Measurements from ENCODE around the gene TLX3.
A peak's percentile ranks its signal among the peaks of the same experiment; 100 is the strongest.
"Not testable (repeated sequence)": the region's sequence is repeated elsewhere in the genome, so short reads cannot be mapped to it uniquely, and the experiment has no call there.

The TLX3 gene

GRCh38 chr5:171323806-171324632, 15.0 kb downstream of the TLX3 start:
- DNase-seq (ENCODE audit: low spot score), result no peak

DNA sequence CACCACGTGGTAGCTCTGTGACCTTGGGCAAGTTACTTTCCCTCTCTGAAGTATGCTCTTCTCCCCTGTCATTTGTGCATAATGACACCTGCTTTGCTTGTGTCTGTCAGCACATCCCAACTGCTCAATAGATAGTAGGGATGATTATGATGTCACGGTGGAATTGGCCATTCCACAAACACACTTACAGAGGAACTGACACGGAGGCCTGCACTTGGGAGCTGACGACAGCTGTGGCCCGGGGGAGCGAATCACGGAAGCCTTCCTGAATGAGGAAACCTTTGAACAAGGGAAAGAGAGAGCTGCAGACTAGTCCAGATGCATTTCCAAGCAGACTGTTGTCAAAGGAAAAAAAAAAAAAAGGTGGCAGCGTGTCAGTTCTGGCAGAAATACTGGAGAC, 21.0 kb downstream of the TLX3 start:
- no peak for DNase-seq (ENCODE audit: low spot score)

DNA sequence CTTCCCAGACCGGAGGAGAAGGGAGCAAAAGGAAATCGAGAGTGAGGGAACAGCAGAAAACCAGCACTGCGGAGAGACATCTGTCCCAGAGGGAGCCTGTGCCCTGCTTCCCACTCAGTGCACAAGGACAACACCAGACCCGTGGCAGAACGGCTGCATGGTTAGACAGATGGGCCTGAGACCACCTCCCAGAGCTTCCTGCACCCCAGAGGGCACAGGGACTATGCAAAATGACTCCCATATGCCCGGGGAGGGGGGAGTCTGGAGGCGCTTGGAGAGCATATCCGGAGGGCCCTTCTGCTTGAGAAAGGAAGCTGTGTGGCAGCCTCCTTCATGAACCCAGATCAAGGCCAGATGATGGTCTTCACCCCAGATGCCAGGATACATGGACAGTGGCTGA, 26.6 kb downstream of the TLX3 start:
- DNase-seq (ENCODE audit: low spot score), result no peak

GRCh38 chr5:171336521-171337209, 27.6 kb downstream of the TLX3 start:
- DNase-seq (ENCODE audit: low spot score), result no peak

GRCh38 chr5:171337210-171337569, 28.1 kb downstream of the TLX3 start:
- no peak for DNase-seq (ENCODE audit: low spot score)

GRCh38 chr5:171340042-171340441, 31.0 kb downstream of the TLX3 start:
- DNase-seq (ENCODE audit: low spot score), result no peak

DNA sequence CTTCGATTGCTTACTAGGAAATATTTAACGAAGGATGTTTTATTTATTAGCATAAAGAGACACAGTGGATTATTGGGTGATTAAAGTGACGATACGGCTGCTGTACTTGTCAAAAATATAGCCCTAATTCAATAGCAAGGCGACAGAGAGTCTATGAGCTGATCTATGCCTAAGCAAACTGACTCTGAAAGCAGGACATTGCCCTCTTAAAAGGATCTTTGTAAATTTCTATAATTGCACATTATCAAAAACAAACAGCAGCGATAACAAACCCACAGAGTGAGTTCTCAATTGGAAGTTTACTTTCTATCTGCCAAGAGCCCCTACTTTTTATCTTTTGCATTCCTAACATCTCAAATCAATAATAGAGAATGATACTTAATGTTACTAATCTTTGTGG, 31.4 kb downstream of the TLX3 start:
- DNase-seq (ENCODE audit: low spot score), result no peak

DNA sequence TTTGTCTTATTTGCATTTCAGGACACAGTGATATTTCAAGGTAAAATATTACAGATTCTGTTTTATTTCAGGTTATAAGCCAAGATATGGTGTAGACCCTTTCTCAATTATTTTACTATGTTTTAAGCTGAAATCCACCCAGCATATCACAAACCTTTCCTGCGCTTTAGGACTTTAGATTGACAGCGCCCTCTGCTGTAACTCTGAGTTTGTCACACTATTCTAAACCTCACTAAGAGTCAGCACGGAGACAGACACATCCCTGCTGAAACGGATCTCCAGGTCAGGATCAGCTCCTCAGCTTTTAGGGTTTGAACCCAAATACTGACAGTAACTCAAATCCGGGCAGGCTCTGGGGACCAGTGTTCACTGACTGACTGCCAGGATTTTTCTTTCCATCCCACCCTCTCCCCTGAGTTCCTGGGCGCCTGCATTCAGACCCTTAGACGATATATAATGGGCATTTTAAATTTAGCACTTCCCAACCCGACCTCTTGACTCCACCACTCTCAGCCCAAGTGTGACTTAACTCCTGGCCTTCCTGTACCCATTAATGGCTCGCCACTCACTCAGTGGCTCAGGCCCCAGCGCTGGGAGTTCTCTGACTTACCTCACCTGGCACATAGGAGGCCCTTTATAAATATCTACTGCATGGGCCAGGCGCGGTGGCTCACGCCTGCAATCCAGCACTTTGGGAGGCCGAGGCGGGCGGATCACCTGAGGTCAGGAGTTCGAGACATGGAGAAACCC, 33.5 kb downstream of the TLX3 start:
- DNase-seq (ENCODE audit: low spot score), result peak; percentile 45

DNA sequence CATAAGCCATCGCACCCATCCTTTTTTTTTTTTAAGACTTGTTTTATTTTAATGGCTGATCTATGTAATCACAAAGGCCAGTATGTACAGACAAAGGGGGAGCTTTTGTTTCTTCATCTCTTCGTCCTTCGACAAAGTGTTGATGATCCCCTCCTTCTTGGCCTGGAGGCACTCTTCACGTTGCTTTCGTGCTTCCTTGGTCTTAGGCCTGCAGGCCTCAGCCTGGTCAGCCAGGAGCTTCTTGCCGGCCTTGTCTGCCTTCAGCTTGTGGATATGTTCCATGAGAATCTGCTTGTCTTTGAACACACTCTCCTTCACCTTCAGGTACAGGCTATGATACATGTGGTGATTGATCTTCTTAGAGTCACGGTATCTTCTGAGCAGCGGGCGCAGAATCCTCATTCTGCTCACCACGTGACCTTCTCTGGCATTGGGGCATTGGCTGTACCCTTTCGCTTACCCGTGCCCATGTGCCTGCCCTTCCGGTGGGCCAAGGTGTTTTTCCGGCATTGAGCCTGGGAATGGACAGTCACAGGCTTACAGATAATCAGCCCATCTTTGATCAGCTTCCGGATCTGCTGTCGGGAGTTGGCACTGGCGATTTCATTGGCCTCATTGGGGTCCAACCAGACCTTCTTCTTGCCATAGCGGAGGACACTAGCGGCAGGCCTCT, 36.0 kb downstream of the TLX3 start:
- DNase-seq (ENCODE audit: low spot score), result no peak

GRCh38 chr5:171351536-171352073, 42.6 kb downstream of the TLX3 start:
- DNase-seq (ENCODE audit: low spot score), result no peak

- DNase-seq (ENCODE audit: low spot score), result no peak
These were observed 46.3 kb downstream of the TLX3 start for GRCh38 chr5:171355302-171355724.

DNA sequence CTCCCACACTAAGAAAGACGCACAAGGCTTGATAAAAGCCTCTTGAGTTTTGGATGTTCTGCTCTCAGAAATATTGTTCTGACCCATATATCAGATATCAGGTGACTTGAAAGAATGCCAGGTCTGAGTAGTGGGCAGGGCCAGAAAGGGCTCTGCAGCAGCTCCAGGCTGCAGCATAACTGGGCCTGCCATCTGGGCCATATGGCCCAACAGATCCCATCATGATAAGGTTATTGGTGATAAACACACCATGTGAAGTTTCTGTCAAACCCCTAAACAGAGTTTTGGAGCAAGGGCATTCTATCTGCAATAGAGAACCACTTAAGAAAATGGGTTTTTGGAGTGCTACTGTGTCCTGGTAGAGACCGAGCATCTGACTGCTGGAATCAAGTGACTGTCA, 48.8 kb downstream of the TLX3 start:
- DNase-seq (ENCODE audit: low spot score), result no peak

- not testable (repeated sequence) for DNase-seq (ENCODE audit: low spot score)
These were observed 52.1 kb downstream of the TLX3 start for GRCh38 chr5:171361151-171361550.

All from hepatic stellate cell (primary cell).